Activated T-cell treated with anti-CD3 and anti-CD28 coated beads for 4 hours (primary cell): ENCODE results near the gene CDX2.

ENCODE experiments used
- DNase-seq: peaks from one replicate; pipeline ENCODE4 v3.0.0-alpha.2; 2020

The CDX2 gene

DNA sequence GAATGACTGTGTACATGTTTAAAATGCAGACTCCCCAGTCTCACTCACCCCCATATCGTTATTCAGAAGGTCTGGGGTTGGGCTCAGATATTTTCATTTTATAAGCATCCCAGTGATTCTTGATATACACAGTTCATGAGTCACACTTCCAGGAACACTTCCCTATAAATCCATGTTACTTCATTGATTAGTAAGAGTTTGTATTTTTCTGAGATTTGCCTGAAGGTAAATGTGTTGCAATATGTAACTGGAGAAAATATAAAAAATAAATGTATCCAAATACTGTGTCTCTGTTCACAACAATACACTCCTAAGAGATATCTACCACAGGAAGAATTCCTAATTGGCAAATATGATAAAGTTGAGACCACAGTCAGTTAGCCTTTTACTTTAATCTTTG lies 56.0 kb downstream of the CDX2 start:
- no peak for DNase-seq

DNA sequence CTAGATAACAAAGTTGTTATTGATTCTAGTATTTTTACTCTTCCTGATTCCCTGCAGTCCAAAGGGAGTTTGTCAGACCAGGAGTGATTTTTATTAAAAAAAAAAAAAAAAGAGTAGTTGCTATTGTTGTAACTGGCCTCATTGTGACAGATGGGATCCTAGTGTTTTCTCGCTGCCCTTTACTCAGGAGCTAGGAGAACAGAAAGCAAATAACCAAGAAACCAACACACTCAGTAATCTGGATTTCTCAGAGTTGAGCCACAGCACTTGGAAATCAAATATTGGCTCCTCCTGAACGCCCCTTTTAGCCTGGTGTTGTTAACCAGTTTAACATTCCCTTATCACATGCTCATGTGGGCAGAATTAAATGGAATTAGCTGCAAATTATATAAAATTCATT lies 57.6 kb downstream of the CDX2 start:
- no peak for DNase-seq
